WERI-Rb-1 (cell line): ENCODE results near the gene HSF2.
"Not testable (repeated sequence)": the region's sequence is repeated elsewhere in the genome, so short reads cannot be mapped to it uniquely, and the experiment has no call there.

ENCODE experiments used
- DNase-seq: peaks from one replicate; pipeline ENCODE4 v3.0.0-alpha.2; 2020
- H3K27ac ChIP-seq: fragments of 250-450 bp; sonication (Bioruptor Pico); 2 replicates; pipeline ENCODE4 v1.5.1; 2020; ENCODE audit warnings: mild to moderate bottlenecking, moderate library complexity
- H3K27me3 ChIP-seq: fragments of 250-450 bp; sonication (Bioruptor Pico); 2 replicates; pipeline ENCODE4 v1.5.1; 2021; ENCODE audit warnings: mild to moderate bottlenecking, low read depth, moderate library complexity; ENCODE audit not compliant: insufficient read depth, severe bottlenecking
- H3K36me3 ChIP-seq: fragments of 250-450 bp; sonication (Bioruptor Pico); 2 replicates; pipeline ENCODE4 v1.5.1; 2020; ENCODE audit warnings: mild to moderate bottlenecking, moderate library complexity
- H3K4me3 ChIP-seq: 2 replicates; pipeline ENCODE4 v1.5.1; 2011; ENCODE audit warnings: low read depth, mild to moderate bottlenecking, control low read depth, low read length
- H3K9me3 ChIP-seq: fragments of 250-450 bp; sonication (Bioruptor Pico); 2 replicates; pipeline ENCODE4 v1.5.1; 2021; ENCODE audit warnings: mild to moderate bottlenecking, moderate library complexity; ENCODE audit not compliant: severe bottlenecking
- TF ChIP-seq, protein P1 (sequence below): IDR thresholded peaks from 2 replicates; pipeline ENCODE4 v1.5.1; 2011; ENCODE audit warnings: low read depth, mild to moderate bottlenecking, control low read depth, inconsistent platforms, low read length

Gene HSF2

GRCh38 chr6:122432816-122433215 is 33.4 kb downstream of the HSF2 start:
- no peak for DNase-seq
- Histone ChIP-seq H3K9me3 (peaks cover 3% of the 10 kb centered on the region), H3K27ac (no peak overlapping the region), H3K27me3 (no peaks in the 10 kb centered on the region), H3K4me3 (no peak overlapping the region), H3K36me3 (peaks cover 79% of the 10 kb centered on the region)
- TF ChIP-seq, protein P1, sequence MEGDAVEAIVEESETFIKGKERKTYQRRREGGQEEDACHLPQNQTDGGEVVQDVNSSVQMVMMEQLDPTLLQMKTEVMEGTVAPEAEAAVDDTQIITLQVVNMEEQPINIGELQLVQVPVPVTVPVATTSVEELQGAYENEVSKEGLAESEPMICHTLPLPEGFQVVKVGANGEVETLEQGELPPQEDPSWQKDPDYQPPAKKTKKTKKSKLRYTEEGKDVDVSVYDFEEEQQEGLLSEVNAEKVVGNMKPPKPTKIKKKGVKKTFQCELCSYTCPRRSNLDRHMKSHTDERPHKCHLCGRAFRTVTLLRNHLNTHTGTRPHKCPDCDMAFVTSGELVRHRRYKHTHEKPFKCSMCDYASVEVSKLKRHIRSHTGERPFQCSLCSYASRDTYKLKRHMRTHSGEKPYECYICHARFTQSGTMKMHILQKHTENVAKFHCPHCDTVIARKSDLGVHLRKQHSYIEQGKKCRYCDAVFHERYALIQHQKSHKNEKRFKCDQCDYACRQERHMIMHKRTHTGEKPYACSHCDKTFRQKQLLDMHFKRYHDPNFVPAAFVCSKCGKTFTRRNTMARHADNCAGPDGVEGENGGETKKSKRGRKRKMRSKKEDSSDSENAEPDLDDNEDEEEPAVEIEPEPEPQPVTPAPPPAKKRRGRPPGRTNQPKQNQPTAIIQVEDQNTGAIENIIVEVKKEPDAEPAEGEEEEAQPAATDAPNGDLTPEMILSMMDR = no peak

DNA sequence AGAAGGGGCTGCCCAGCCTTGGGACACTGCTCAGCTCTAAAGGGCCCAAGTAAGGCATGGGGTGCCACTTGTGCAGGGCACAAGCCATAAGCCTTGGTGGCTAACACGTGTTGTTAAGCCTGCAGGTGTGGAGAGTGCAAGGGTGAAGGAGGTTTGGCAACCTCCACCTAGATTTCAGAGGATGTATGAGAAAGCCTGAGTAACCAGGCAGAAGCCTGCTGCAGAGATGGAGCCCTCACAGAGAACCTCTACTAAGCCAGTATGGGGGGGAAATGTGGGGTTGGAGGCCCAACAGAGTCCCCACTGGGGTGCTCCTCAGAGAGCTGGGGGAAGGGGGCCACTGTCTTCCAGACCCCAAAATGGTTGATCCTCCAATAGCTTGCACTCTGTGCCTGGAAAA is 39.5 kb downstream of the HSF2 start:
- Histone ChIP-seq H3K36me3 (peaks cover 71% of the 10 kb centered on the region), H3K4me3 (no peak overlapping the region), H3K27me3 (no peaks in the 10 kb centered on the region), H3K27ac (no peak overlapping the region), H3K9me3 (peaks cover 19% of the 10 kb centered on the region)
- no peak for DNase-seq
- TF ChIP-seq, protein P1 = no peak

DNA sequence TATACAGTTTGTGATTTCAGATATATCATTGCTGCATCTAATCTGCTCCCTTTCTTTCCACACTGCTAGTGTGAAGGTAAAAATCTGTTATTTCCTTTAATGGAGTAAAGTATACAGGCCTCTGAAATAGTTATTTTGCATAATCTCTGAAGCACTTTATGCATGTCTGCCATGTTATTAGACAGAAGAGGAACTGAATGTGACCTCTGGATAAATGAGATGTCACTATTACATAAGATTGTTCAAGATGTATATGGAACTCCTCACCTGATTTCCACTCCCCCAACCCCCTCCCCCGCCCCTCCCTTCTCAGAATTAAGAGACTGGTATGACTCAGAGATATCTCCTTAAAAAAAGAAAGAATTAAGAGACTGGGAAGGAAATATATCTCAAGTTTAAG is 45.8 kb downstream of the HSF2 start:
- H3K36me3 ChIP-seq = peaks cover 58% of the 10 kb centered on the region
- H3K27me3 ChIP-seq = no peaks in the 10 kb centered on the region
- H3K9me3 ChIP-seq = no peaks in the 10 kb centered on the region
- H3K27ac ChIP-seq = no peak overlapping the region
- no peak overlapping the region for H3K4me3 ChIP-seq
- TF ChIP-seq, protein P1 = no peak
- DNase-seq = no peak

- Histone ChIP-seq H3K27ac (no peak overlapping the region), H3K4me3 (no peak overlapping the region), H3K27me3 (no peaks in the 10 kb centered on the region), H3K9me3 (no peaks in the 10 kb centered on the region), H3K36me3 (peaks cover 66% of the 10 kb centered on the region)
- no peak for DNase-seq
- TF ChIP-seq, protein P1 = no peak
Measured at GRCh38 chr6:122449069-122449468, 49.6 kb downstream of the HSF2 start.

DNA sequence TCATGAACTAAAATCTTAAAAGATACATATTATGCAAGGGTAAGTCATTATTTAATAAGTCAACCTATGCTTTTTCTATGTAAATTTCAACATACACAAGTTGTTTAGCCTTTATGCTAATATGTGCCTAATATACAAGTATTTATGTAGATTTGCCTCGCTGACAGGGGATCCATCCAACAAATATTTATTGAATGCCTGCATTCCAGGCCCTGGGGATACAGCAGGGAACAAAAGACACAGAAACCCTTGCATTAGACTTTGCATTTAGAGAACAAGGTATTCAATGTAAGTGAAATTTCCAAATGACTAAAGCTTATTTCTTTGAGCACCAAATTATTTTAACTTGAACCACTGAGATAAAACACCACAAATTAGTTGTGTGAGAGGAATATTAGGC is 53.1 kb downstream of the HSF2 start:
- TF ChIP-seq, protein P1 = no peak
- DNase-seq = no peak
- no peak overlapping the region for H3K4me3 ChIP-seq
- H3K36me3 ChIP-seq = peaks cover 66% of the 10 kb centered on the region
- H3K9me3 ChIP-seq = no peaks in the 10 kb centered on the region
- no peak overlapping the region for H3K27ac ChIP-seq
- no peaks in the 10 kb centered on the region for H3K27me3 ChIP-seq

DNA sequence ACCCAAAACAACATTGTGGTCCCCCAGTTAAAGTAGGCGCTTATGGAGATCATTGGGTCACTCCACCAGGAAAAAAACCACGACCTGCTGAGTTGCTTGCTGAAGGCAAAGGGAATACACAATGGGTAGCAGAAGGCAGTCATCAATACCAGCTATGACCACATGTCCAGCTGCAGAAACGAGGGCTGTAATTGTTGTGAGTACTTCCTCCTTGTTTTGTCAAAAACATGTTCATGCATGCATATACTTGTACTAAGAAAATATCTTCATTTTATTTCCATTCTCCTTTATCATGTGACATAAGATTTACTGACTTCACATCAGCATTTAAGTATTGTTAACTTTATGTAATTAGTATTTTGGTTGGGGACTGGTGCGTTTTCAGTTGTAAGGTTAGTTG is 55.2 kb downstream of the HSF2 start:
- H3K9me3 ChIP-seq = no peaks in the 10 kb centered on the region
- no peak overlapping the region for H3K27ac ChIP-seq
- H3K27me3 ChIP-seq = no peaks in the 10 kb centered on the region
- no peak for DNase-seq
- H3K4me3 ChIP-seq = no peak overlapping the region
- peaks cover 64% of the 10 kb centered on the region for H3K36me3 ChIP-seq
- TF ChIP-seq, protein P1 = no peak

DNA sequence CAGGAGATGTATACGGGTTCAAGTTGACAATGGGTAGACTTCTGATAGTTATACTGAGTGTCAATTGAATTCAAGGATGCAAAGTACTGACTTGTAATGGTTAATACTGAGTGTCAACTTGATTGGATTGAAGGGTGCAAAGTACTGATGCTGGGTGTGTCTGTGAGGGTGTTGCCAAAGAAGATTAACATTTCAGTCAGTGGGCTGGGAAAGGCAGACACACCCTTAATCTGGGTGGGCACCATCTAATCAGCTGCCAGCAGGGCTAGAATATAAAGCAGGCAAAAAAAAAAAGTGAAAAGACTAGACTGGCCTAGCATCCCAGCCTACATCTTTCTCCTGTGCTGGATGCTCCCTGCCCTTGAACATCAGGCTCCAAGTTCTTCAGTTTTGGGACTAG is 55.7 kb downstream of the HSF2 start:
- H3K27ac ChIP-seq, H3K4me3 ChIP-seq, H3K9me3 ChIP-seq, H3K27me3 ChIP-seq, DNase-seq: not testable (repeated sequence)
- H3K36me3 ChIP-seq = peaks cover 59% of the 10 kb centered on the region
